Activated CD8-positive, alpha-beta memory T cell treated with anti-CD3 and anti-CD28 coated beads, Interleukin-2, amount 50 U/mL, for 24 hours (primary cell): ENCODE data around the gene GOLGA8O.
"Not testable (repeated sequence)": the region's sequence is repeated elsewhere in the genome, so short reads cannot be mapped to it uniquely, and the experiment has no call there.

ENCODE experiments used
- DNase-seq: peaks from one replicate; pipeline ENCODE4 v3.0.0-alpha.2; 2020; ENCODE audit errors: extremely low read depth

GOLGA8O gene

DNA sequence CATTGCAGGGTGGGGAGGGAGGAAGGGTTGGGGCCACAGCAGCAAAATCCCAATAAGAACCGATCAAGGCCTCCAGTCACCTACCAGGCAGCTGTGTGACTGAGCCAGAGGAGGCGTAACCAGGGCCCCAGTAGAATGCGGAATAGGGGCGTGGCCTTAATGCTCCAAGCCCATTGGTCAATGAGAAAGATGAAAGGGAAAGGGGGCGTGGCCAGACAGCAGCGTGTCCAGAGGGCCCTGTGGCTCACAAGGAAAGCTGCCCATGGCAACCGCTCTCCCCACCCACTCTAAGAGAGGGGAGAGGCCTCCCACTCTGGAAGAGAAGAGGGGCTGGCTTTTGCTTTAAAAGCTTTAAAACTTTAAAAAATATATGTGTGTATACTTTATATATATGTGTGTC lies at the start of gene GOLGA8O:
TSS of gene GOLGA8O (minus strand) at position 101 of the 400 bp plus-strand sequence. CDS start at position 3, 98 bp downstream.
- not testable (repeated sequence) for DNase-seq

DNA sequence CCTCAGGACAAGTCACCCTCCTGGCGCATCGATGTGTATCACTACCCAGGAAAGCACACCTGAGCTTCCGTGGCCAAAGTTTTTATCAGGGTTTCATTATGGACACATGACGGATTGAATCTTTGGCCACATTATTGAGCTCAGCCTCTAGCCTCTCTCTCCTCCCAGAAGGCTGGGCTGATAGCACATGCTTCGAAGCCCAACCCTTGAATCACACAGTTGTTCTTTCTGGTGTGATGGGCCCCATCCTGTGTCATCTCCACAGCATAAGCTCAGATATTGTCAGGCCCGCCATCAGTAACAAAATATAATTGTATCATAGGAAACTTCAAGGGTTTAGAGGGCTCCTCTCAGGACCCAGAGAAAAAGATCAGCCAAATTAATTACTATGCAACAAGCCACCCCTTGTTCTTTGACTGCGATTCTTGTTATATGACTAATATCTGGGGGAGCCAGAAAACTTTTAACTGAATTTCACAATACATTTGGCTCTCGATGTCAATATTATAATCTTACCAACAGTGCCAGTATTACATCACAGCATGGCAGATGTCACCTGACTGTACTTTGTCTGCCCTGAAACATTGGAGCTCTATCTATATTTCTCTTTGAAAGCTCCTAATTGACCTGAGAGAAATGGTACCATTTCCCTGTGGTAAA lies 48.8 kb upstream of the GOLGA8O start:
- not testable (repeated sequence) for DNase-seq

GRCh38 chr15:32502946-32503345 lies 47.5 kb upstream of the GOLGA8O start:
- not testable (repeated sequence) for DNase-seq

DNA sequence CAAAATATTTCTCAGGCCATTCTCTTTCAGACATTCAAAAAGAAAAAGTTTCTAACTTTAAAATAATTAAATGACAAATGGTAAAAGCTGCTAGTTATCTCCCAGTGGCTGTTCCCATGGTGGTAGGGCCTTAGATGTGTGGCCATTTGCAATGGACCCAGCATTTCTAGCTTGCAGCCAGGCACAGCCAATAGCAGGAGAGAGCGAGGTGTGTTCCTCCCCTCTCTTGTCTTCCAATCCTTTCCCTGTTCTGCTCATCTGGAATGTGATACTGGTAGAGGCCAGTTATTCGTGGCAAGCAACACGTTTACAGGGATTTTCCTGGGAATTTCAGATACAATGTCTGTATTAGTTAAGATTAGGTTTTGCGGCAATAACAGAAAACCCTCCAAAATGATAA lies 37.3 kb upstream of the GOLGA8O start:
- not testable (repeated sequence) for DNase-seq

GRCh38 chr15:32486474-32486873 lies 31.0 kb upstream of the GOLGA8O start:
- DNase-seq, result not testable (repeated sequence)

DNA sequence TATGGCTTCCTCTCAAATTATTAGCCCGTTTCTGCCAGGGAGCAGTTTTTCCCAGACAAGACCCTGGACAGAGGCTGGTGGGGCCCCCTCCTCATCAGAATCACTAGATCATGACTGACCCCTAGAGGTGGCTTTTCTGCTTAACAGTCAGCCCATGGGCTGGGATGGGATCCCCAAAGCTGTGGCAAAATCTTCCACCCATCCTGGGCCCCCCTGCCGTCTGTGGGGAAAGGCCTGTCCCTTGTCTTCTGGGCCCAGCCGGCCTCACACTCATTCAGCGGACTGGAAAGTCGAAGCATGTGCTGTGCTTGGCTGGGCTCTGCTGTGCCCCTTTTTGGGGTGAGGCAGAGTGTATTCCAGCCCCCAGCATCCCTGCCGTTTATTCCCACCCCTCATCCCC lies 27.9 kb upstream of the GOLGA8O start:
- not testable (repeated sequence) for DNase-seq

- DNase-seq, result not testable (repeated sequence)
Observed at GRCh38 chr15:32481683-32482082, 26.2 kb upstream of the GOLGA8O start.

- not testable (repeated sequence) for DNase-seq
Observed at GRCh38 chr15:32468076-32468475, 12.6 kb upstream of the GOLGA8O start.

- DNase-seq, result not testable (repeated sequence)
Observed at GRCh38 chr15:32440445-32440977, 14.9 kb downstream of the GOLGA8O start.

DNA sequence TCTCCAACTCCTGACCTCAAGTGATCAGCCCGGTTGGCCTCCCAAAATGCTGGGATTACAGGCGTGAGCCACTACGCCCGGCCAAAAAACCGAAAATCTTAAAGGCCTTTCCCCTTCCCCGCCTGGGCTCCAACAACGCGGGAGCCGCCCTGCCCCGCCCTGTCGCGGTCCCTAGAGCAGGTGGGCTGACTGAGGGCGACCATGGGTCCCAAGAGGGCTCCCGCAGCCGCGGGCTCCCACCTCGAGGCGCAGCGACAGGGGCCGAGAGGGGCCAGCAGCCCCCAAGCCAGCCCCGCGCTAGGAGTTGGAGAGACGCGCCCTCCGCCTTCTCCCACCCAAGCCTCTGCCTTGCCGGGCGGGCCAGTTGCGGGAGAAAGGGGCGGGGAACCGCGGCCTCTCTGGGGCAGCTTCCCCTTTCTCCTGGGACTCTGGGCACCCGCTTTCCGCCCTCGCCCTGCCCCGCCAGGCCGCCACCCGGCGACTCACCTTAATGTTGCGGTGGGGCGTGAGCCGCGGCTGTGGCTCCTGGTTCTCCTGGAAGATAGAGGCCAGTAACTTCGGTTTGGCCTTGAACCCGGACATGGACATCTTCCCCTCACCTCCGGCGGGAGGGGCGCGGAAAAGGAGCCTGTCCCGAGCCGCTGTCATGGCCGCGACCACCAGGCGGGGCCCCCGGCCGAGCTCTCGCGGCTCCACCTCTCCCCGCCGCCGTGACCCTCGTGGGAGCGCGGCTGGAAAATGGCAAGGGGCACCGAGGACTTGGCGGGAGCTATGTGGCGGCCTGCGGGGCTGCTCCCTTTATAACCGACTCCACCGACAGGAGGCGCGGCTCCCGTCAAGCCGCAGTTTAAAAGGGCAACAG lies 21.1 kb downstream of the GOLGA8O start:
- DNase-seq, result not testable (repeated sequence)

GRCh38 chr15:32427635-32428034 lies 27.8 kb downstream of the GOLGA8O start:
- DNase-seq, result not testable (repeated sequence)

DNA sequence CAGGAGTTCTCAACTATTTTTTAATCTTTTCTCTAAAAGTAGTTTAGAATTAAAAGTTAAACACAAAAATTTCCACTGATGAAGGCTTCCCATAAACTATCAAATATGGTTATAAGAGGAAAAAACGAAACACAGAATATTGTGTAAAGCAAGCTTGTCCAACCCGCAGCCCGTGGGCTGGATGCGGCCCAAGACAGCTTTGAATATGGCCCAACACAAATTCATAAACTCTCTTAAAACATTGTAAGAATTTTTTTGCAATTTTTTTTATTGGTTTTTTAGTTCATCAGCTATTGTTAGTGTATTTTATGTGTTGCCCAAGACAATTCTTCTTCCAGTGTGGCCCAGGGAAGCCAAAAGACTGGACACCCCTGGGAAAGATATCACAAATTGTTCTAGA lies 28.9 kb downstream of the GOLGA8O start:
- DNase-seq, result not testable (repeated sequence)

DNA sequence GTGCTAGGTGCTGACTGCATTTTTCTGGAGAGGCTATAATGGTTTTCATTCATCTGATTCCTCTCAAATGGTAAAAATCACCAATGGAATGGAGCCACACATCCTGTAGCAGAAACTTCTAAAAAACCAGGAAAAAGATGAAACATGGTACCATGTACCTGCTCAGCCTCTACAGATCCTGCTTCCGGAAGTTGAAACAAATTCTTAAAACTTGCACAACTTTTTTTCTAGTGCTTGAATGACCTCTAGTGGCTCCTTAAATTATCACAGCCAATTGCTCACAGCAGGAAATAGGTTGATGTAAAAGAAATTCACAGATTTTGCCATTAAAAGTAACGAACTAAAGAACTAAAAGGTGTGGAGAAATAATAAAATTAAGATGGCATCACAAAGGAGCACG lies 47.5 kb downstream of the GOLGA8O start:
- not testable (repeated sequence) for DNase-seq

DNA sequence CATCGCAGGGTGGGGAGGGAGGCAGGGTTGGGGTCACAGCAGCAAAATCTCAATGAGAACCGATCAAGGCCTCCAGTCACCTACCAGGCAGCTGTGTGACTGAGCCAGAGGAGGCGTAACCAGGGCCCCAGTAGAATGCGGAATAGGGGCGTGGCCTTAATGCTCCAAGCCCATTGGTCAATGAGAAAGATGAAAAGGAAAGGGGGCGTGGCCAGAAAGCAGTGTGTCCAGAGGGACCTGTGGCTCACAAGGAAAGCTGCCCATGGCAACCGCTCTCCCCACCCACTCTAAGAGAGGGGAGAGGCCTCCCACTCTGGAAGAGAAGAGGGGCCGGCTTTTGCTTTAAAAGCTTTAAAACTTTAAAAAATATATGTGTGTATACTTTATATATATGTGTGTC lies 52.2 kb downstream of the GOLGA8O start, which contains the start of gene GOLGA8K:
TSS of gene GOLGA8K (minus strand) at position 101 of the 400 bp plus-strand sequence. CDS start at position 3, 98 bp downstream.
- not testable (repeated sequence) for DNase-seq

DNA sequence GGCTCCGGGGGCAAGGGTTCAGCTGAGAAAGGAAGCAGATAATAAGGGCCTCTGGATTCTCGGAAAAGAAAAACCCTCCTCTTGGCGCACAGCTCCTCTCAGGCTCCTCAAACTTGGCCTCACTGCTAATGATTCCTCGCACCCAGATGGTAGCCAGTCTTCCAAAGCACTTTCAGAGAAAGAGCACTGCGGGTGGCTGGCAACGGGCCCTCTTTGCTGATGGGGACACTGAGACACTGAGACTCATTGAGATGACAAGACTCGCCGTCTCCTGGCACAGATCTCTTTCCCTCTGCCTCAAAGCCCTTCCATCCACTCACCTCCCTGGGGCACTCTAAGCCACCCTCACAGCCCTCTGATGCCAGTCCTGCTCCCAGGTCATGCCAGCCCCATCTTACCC lies 58.9 kb downstream of the GOLGA8O start:
- DNase-seq, result not testable (repeated sequence)
